Activated T-helper 1 cell treated with Interleukin-2 at 50 U/mL for 16 hours (primary cell): ENCODE measurements around the gene DNAJC13.
"Not testable (repeated sequence)": the region's sequence is repeated elsewhere in the genome, so short reads cannot be mapped to it uniquely, and the experiment has no call there.

Source experiments
- DNase-seq: peaks from one replicate; pipeline ENCODE4 v3.0.0-alpha.2; 2020; ENCODE audit warnings: low read depth

Gene DNAJC13

DNA sequence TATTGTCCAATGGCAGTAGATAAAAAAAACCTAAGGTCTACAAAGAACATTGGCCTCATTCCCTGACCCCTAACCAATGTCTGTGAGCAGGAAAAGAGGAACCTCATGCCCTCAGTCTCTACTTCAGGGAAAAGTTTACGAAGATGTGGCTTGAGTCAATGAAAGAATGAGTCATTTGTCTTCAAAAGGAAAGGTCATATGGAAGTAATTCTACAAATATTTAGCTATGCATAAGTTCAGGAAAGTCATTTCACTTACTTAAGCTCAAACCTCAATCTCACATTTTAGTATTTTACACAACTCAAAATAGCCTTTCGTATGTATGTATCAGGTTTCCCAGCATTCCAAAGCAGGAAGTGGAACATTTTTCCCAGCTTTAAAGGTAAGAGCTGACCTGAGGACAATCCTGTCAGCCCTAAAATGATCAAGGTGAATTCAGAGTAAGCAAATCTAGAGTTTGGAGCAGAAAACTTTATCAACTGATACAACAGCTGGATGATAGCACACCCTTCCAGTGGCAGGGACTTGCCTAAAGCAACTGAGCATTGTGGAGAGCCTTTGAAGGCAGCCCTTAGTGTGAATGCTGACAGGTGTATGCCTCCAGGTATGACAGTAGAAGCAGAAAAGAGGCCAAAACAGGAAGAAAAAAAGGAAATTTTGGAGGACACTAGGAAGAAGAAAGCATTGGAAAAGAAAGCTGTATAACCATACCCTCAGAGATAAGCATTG lies 125.9 kb downstream of the DNAJC13 start:
- no peak for DNase-seq

DNA sequence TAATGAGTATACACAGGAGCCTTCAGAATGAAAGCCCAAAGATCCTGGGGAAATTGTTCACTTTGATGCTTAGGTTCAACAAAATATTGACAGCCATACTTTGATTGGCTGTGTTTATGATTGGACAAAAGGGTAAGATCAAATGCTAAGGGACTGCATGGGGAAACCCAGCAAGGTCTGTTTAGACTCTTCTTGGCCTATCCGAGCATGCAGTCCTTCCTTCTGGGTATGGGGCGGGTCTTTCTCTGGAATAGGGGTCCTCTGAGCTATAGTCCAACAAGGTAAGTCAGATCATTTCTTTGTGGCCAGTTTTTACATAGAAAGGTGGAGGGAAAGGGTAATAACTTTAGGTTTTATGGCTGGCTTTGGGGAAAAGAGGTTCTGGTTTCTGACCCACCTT lies 126.8 kb downstream of the DNAJC13 start:
- DNase-seq, result no peak

DNA sequence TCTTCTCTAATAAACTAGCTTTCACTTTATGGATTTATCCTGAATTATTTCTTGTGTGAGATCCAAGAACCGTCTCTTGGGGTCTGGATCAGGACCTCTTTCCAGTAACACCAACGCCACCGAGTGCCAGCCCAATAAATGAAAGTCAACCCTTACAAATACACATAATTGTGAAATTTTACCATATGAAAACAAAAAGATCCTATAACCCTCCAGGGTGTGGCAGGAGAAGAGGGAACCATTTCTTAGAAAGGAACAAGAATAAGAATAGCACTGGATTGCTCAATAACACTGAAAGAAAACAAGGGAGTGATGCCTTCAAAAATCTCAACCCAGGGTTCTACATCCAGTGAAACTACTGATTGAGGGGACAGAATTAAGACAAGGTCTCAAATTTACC lies 128.2 kb downstream of the DNAJC13 start:
- DNase-seq, result no peak

DNA sequence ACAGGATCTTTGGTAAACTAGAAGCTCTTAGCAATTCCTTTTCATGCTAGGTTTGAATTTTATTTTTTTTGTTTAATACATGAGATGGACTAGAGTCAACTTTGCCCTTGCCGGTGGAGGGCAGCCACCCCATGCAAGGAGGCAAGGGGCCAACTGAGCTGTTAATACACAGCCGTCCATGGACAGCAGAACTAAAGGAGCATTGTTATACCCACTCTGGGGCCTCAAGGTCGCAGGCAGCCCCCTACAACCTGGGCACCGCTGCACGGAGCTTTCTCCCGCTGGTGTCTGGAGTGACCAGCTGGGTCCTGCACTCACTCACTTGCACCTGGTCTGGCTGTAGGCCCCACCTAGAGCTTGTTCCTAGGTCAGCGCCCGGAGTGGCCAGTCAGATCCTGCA lies 131.9 kb downstream of the DNAJC13 start:
- no peak for DNase-seq

DNA sequence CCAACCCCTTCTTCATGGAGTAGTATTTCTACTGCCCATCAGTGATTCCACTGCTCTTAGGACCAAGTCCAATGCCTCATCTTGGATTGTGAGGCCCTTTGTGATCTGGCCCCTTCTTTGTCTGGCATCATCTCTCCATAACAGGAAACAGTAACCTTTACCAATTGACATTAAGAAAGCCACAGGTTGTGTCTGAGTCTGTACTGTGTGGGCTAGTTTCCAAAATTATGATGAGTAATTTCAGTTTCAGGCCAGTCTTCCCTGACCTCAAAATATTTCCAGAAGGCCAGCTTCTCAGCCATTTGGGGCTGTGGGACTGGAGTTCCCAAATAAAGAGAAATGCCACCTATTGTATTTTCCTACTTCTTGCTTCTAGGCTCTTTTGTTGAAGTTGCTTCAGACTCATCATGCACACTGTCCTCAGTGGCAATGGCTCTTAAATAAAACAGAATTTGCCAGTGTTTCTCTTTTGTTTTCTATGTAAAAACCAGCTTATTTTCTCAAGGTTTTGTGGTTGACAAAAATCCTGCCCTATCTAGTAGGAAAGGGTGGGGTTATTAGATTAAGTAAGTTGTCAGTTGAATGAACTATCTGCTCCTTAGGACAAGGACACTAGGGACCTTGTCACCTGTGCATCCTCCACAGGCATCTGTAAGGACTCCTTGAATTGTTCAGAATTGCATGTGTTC lies 132.7 kb downstream of the DNAJC13 start:
- DNase-seq, result no peak

DNA sequence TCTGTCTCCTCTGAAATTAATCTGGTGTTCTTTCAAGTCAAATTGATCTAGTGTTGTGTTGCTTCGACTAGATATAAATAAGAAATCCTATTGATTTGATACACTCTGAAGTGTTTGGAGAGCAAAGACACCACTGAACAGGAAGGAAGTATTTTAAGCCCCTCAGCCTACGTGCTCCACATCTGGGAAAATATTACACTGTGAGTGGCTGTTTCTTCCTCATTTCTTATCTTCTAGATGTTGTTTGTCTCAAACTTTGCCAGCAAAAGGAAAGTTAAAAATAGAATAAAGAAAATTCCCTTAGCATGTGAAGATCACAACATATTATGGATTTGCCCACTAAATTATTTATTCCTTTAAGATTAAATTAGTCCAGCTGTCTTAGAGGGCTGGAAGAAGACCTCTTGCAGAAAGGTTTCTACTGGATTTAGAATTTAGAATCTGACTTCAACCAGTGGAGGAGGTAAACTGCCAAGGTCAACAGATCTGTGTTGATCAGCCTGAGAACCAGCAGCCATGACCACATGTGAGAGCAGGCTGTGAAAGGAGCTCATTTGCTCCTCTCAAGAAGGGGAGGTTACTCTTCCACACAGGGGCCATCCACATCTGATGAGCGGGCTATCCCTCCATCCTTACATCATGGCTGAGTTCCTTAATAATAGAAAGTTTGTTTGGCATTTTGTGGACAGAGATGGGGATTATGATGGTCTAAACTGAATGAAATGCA lies 133.4 kb downstream of the DNAJC13 start:
- DNase-seq, result no peak

DNA sequence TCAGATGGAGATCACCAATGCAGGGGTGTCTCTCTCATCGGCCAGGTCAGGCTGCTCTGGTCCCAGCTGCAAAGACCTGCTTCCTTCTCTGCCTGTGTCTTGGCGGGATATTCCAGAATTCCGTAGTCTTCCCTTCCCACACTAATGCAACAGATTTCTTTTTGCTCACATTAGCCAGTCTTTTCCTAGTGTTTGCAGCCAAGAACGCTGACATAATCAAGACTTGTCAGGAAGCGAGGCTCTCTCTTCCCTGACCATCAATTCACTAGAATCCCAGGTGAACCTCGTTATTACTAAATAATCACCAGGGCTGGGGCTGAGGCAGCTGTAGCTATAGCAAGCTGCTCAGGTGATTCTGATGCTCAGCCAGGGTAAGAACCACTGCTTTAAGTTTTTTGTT lies 136.5 kb downstream of the DNAJC13 start:
- DNase-seq, result no peak

DNA sequence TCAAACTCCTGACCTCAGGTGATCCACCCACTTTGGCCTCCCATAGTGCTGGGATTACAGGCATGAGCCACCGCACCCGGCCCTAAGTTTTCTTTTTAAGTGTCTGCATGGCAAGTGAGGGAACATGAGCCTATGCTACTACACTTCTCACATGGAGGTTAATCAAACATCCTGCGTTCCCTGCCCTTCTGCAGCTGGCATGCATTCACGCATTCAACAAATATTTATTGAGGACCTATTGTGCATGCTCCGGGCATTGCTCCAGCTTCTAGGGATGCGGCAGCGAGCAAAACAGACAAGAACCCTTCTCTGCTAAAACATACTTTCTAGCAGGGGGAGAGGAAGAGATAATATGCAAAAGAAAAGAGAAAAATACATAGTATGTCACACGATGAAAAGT lies 137.1 kb downstream of the DNAJC13 start:
- no peak for DNase-seq

DNA sequence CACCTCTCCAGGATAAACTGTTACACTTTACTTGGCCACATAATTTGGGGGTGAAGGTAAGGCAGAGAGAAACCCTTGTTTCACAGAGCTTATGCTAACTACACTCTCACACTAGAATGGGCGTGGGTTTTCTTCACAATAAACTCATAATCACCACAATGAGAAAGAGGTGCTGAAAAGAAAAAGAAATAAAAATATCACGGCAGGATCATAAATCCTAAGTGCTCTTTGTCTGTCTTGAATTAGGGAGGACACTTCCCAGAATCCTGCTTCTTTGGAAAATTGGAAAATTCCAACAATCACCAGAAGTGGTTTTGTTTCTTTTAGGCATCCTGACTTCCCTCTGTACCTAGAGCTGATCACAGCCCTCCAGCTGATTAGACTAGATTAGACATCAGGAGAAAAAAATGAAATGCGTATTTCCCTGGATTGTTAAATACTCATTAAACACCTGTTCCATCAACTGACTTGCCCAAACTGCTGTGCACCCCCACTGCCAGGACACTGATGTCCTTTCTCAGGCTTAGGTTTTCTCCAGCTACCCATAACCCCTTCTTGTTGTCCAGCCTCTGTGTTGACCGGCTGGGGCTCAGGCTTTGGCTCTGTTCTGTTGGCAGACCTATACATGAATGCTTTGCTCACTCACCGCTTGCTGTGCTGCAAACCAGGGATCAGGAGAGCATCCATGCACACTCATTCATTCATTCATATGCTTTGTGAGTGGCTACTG lies 138.2 kb downstream of the DNAJC13 start:
- no peak for DNase-seq

DNA sequence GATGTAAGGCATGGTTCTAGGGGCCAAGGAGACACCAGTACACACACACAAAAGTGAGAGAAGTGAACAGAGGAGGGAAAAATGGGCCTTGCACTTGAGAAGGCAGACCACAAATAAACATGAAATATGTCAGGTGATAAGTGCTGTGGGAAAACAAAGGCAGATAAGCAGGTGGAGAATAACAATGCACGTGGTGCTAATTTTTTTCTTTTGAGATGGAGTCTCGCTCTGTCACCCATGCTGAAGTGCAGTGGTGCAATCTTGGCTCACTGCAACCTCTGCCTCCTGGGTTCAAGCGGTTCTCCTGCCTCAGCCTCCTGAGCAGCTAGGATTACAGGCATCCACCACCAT lies 138.7 kb downstream of the DNAJC13 start:
- DNase-seq, result not testable (repeated sequence)

DNA sequence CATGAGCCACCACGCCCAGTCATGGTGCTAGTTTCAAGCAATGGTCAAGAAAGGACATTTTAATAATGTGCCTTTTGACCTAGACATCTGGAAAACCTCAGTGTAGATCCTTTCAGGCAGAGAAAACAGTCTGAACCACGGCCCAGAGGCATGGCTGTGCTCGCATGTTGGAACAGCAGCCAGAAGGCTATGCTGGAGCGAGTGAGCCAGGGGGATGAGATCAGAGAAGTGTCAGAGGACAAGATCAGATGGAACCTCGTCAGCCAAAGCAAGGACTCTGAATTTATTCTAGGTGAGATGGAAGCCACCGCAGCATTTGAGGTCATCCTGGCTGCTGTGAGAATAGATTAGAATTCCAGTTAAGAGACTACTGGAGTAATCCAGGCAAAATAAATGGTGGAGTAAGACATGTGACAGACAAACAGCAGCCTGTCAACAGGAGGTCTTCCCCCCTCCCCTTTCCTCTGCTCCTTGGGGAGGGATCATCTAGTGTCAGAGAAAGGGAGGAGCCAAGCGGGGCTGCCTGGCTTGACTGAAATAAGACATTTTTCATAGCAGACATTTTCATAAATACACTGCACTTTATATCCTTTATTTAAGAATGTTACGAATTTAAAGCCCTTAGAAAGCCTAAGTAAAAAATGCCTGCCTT lies 139.3 kb downstream of the DNAJC13 start:
- no peak for DNase-seq

DNA sequence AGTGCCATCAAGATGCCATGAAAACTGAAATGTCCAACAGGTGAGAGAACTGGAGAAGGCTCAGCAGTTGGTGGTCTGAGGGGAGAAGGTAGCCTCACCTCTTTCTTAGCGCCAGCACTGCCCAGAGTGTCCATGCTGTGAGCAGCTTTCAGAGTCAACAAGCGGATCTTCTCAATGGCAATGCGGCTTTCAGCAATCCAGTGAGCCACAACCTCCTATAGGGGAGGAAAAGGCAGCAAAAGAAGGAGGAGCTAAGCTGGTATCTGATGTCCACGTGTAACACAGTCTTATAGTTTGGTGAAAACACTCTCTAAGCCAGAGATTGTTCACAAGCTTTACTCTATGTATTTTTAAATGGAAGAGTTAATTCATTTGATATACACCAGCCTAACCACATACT lies 143.7 kb downstream of the DNAJC13 start:
- no peak for DNase-seq

DNA sequence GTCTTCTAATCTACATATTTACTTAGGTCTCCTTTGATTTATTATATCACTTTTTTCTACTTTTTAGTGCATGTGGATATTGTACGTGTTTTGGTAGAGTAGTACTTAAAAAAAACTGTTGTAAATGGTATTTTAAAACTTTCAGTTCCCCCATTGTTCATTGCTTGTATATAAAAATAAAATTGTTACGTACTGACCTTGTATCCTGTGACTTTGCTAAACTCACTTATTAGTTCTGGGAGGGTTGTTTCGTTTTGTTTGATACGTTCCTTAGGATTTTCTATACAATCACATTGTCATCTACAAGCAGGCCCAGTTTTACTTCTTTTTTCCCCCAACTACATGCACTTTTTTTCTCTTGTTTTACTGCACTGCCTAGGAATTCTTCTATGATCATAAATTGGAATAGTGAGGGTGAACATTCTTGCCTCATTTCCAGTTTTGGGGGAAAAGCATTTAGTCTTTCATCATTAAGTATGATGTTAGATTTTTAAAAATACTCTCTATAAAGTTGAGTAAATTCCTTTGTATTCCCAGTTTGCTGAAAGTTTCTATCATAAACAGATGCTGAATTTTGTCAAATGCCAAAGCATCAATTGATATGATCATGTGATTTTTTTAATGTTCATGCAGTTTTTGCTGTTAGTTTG lies 146.2 kb downstream of the DNAJC13 start:
- no peak for DNase-seq

DNA sequence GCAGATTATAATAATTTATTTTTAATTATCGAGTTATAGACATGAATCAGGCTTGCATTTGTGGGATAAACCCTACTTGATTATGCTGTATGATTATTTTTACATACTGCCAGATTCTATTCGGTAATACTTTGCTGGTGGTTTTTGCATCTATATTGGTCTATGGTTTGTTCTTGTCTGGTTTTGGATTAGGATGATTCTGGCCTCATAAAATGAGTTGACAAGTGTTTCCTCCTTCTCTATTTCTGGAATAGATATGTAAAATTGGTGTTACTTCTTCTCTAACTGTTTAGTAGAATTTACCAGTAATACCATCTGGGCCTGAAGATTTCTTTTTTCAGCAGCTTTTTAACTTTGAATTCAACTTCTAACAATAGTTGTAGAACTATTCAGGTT lies 146.8 kb downstream of the DNAJC13 start:
- DNase-seq, result no peak

DNA sequence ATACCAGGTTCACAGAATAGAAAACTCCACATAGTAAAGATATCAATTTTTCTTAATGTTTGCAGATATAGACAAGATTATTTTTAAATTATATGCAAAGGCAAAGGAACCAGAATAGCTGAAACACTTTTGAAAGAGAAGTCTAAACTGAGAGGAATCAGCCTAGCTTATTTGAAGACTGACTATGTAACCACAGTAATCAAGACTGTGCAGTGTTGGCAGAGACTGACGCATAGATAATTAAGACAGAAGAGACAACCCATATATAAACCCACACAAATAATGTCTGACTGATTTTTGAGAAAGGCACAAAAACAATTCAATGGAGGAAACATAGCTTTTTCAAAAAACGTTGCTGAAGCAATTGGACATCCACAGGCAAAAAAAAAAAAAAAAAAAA lies 151.1 kb downstream of the DNAJC13 start:
- DNase-seq, result no peak

DNA sequence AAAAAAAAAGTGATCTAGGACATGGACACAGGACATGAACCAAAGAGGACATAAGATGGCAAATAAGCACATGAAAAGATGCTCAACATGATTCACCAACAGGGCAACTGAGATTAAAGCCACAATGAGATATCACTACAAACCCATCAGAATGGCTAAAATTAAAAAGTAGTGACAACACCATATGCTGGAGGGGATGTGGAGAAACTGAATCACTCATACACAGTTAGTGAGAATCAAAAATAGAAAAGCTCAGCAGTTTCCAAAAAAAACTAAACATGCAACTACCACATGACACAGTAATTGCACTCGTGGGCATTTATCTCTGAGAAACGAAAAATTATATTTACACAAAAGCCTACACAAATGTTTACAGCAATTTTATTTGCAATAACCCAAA lies 151.9 kb downstream of the DNAJC13 start:
- no peak for DNase-seq

DNA sequence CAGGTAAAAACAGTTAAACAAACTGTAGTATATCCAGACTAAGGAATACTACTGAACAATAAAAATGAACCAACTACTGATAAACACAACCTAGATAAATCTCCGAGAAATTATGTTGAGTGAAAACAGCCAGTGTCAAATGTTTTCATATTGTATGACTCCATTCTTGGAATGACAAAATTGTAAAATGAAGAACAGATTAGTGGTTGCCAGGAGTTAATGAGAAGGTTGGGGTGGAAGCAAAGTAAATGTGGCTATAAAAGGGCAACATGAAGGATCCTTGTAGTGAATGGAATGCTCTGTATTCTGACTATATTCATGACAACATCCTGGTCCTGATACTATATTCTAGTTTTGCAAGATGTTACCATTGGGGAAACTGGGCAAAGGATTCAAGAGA lies 152.3 kb downstream of the DNAJC13 start:
- DNase-seq, result no peak

DNA sequence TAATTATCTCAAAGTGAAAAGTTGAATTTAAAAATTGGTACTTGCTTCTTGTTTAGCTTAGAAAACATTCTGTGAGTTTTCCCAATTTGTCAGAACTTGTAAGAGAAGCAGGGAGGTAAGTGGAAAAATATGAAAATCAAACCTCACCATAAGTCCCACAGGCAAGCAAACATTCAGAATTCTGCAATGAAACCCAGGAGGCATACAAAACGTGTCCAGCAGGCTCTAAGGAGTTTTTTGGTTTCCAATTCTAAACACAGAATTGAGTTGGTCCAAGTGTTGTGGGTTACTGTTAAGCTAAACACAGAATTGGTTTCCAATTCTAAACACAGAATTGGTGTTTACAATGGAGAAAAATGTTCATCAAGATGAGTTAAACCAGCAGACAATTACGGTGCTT lies 152.7 kb downstream of the DNAJC13 start:
- DNase-seq, result no peak

DNA sequence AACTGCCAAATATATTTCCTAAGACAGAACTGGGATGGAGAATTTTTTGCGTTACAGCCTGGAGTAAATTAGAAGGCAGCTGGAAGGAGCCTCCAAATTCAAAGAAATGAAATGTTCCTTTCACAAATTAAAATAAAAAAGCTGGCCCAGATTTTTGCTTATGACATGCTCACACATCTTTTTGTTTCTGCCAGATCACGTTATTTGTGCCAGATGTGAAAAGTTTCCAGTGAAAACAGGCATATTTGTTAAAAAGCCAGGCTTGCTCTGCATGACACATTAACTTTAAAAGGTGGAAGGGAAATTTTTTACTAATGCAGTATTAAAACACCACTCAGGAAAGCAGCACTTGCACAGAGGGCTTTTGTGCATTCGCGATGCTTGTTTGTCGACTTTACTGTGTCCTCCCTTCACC lies 156.5 kb downstream of the DNAJC13 start:
- DNase-seq, result no peak

DNA sequence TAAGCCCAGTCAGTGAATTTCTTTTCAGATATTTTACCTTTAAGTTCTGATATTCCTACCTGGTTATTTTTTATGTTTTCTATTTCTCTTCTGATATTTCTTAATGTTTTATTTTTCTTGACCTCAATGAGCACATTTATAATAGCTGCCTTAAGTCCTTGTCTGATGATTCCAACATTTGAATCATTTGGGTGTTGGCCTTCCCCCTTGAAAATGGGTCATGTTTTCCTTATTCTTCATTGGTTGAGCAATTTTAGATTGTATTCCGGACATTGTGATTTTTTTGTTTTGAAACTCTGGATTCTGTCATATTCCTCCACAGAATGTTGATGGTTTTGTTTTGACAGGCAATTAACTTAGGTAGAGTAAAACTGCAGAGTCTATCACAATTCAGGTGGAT lies 170.1 kb downstream of the DNAJC13 start:
- DNase-seq, result no peak
